Stimulated activated CD8-positive, alpha-beta memory T cell treated with anti-CD3 and anti-CD28 coated beads, Interleukin-12 subunit alpha, Interleukin-12 subunit beta, amount 100 ng/mL, for 1 hour (primary cell): ENCODE measurements around the gene CPNE4.

Experiments
- DNase-seq: peaks from one replicate; pipeline ENCODE4 v3.0.0-alpha.2; 2020; ENCODE audit warnings: low read depth

CPNE4 gene

GRCh38 chr3:131701153-131701770 is 333.6 kb downstream of the CPNE4 start:
- DNase-seq, result no peak

GRCh38 chr3:131699001-131699400 is 335.8 kb downstream of the CPNE4 start:
- no peak for DNase-seq

GRCh38 chr3:131694376-131694775 is 340.4 kb downstream of the CPNE4 start:
- no peak for DNase-seq

- DNase-seq, result no peak
These were observed 342.5 kb downstream of the CPNE4 start for GRCh38 chr3:131692356-131692755.

- DNase-seq, result no peak
These were observed 344.0 kb downstream of the CPNE4 start for GRCh38 chr3:131690800-131691199.

- no peak for DNase-seq
These were observed 346.4 kb downstream of the CPNE4 start for GRCh38 chr3:131688370-131688769.

GRCh38 chr3:131669600-131669999 is 365.2 kb downstream of the CPNE4 start:
- no peak for DNase-seq

GRCh38 chr3:131658771-131659170 is 376.0 kb downstream of the CPNE4 start:
- no peak for DNase-seq

GRCh38 chr3:131658115-131658514 is 376.7 kb downstream of the CPNE4 start:
- DNase-seq, result no peak

GRCh38 chr3:131655070-131655690 is 379.6 kb downstream of the CPNE4 start:
- DNase-seq, result no peak

- no peak for DNase-seq
These were observed 389.2 kb downstream of the CPNE4 start for GRCh38 chr3:131645638-131646037.

- DNase-seq, result no peak
These were observed 398.5 kb downstream of the CPNE4 start for GRCh38 chr3:131636266-131636775.

- no peak for DNase-seq
These were observed 404.0 kb downstream of the CPNE4 start for GRCh38 chr3:131630807-131631206.

GRCh38 chr3:131630097-131630496 is 404.7 kb downstream of the CPNE4 start:
- no peak for DNase-seq

- DNase-seq, result no peak
These were observed 411.4 kb downstream of the CPNE4 start for GRCh38 chr3:131623431-131623830.

GRCh38 chr3:131622726-131623125 is 412.1 kb downstream of the CPNE4 start:
- no peak for DNase-seq

- no peak for DNase-seq
These were observed 413.8 kb downstream of the CPNE4 start for GRCh38 chr3:131620977-131621376.

GRCh38 chr3:131619821-131620220 is 415.0 kb downstream of the CPNE4 start:
- no peak for DNase-seq

- DNase-seq, result no peak
These were observed 418.1 kb downstream of the CPNE4 start for GRCh38 chr3:131616719-131617118.

- DNase-seq, result no peak
These were observed 422.1 kb downstream of the CPNE4 start for GRCh38 chr3:131612745-131613144.

- DNase-seq, result no peak
These were observed 424.6 kb downstream of the CPNE4 start for GRCh38 chr3:131610174-131610573.

GRCh38 chr3:131608741-131609140 is 426.1 kb downstream of the CPNE4 start:
- no peak for DNase-seq

- no peak for DNase-seq
These were observed 426.5 kb downstream of the CPNE4 start for GRCh38 chr3:131608296-131608695.

- DNase-seq, result no peak
These were observed 428.9 kb downstream of the CPNE4 start for GRCh38 chr3:131605916-131606315.
